Measurements from ENCODE around the gene ETFB.
A peak's percentile ranks its signal among the peaks of the same experiment; 100 is the strongest.

The ETFB gene

DNA sequence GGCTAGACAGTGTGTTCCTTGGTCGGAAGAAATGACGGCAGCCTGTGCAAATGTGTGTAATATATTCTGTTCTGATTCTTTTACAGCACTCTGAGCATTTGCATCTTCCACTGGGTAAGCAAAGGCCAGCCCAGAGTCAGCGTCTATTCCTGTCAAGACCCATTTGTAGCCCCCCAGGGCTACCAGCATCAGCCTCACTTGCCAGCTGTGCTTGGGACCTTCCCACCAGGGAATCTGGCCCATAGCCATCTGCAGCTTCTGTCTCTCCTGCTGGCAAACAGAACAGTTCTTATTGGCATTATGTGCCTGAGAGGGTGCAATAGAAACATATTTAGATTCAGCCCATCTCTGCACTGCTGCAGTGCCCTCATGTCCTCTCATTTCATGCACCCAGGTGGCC is 60.7 kb downstream of the ETFB start:
- Histone ChIP-seq H3K4me3 (ENCODE audit: low read length) (no peak overlapping the region), H3K9me3 (ENCODE audit: insufficient read depth, low read depth, low read length) (0 out of 2 replicates have a peak, but pooled peaks cover 7% of the 10 kb centered on the region), H3K27ac (ENCODE audit: low read depth, low read length) (no peak overlapping the region), H3K36me3 (ENCODE audit: insufficient read depth, low read length) (no peaks in the 10 kb centered on the region), H3K9ac (ENCODE audit: low read depth, low read length) (no peak overlapping the region), H3K4me1 (ENCODE audit: insufficient read depth, low read length) (0 out of 2 replicates have a peak, but pooled peaks cover 3% of the 10 kb centered on the region), H3K27me3 (ENCODE audit: insufficient read depth, low read length) (no peaks in the 10 kb centered on the region)
- 88% methylated on average over 3 of the region's 3 CpGs for WGBS

- no peak overlapping the region for H3K27ac ChIP-seq (ENCODE audit: low read depth, low read length)
- 92% methylated on average over 7 of the region's 7 CpGs for WGBS
- H3K36me3 ChIP-seq (ENCODE audit: insufficient read depth, low read length): no peaks in the 10 kb centered on the region
- no peaks in the 10 kb centered on the region for H3K4me1 ChIP-seq (ENCODE audit: insufficient read depth, low read length)
- H3K27me3 ChIP-seq (ENCODE audit: insufficient read depth, low read length): no peaks in the 10 kb centered on the region
- no peak overlapping the region for H3K9ac ChIP-seq (ENCODE audit: low read depth, low read length)
- H3K4me3 ChIP-seq (ENCODE audit: low read length): no peak overlapping the region
- H3K9me3 ChIP-seq (ENCODE audit: insufficient read depth, low read depth, low read length): no peaks in the 10 kb centered on the region
Measured at GRCh38 chr19:51301266-51301665, 64.9 kb downstream of the ETFB start.

DNA sequence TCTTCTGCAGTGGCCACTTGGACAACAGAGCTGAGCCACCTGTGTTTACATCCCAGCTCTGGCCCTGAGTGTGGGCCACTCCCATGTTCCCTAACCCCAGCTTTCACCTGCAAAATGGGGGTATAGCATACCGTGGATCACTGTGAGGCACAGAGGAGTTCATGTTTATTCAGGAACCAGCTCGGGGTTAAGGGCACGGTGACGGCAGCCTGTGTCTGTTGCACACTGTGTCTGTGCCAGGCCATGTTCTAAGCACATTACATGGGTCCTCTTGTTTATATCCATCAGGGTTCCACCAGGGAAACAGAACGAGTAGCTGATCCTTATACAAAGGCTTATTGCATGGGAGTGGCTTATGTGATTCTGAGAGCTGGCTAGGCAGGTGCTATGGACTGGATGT is 68.8 kb downstream of the ETFB start:
- H3K4me3 ChIP-seq (ENCODE audit: low read length): no peak overlapping the region
- no peak overlapping the region for H3K9ac ChIP-seq (ENCODE audit: low read depth, low read length)
- H3K27ac ChIP-seq (ENCODE audit: low read depth, low read length): no peak overlapping the region
- no peaks in the 10 kb centered on the region for H3K36me3 ChIP-seq (ENCODE audit: insufficient read depth, low read length)
- no peaks in the 10 kb centered on the region for H3K27me3 ChIP-seq (ENCODE audit: insufficient read depth, low read length)
- no peaks in the 10 kb centered on the region for H3K9me3 ChIP-seq (ENCODE audit: insufficient read depth, low read depth, low read length)
- H3K4me1 ChIP-seq (ENCODE audit: insufficient read depth, low read length): peaks cover 37% of the 10 kb centered on the region
- 92% methylated on average over 5 of the region's 5 CpGs for WGBS

DNA sequence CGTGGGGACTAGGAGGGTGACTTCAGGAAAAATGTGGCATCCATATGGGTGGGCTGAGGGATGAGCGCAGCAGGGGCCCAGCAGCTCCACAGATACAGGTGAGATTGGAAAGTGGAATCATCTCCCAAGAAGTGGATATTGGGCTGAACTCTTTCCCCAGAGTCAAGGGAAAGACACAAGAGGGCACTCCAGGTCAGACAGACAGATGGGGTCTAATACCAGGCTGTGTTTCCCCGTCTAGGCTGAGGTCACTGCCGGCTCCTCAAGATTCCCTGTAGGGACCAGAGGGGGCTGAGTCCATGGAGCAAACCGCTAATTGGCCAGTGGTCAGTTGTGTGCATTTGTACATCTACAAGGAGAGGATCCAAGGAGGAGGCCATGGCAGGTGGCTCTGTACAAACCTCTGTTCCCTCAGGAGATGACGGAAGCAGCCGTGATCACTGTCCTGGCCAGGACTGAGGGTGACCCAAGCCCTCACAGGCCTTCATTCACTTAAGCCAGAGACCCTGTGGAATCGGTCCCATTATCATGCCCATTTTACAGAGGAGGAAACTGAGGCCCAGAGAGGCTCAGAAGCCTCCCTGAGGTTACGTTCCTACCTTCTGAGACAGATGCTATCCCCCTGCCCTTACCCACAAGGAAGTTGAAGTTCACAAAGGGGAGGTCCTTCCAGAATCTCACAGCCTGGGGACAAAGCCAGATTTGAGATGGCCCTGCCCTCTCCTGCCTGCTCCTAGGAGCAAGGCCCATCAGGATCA is 69.7 kb downstream of the ETFB start:
- H3K9ac ChIP-seq (ENCODE audit: low read depth, low read length): no peak overlapping the region
- 68% methylated on average over 9 of the region's 9 CpGs for WGBS
- H3K9me3 ChIP-seq (ENCODE audit: insufficient read depth, low read depth, low read length): no peaks in the 10 kb centered on the region
- H3K4me1 ChIP-seq (ENCODE audit: insufficient read depth, low read length): peaks cover 40% of the 10 kb centered on the region
- H3K27me3 ChIP-seq (ENCODE audit: insufficient read depth, low read length): no peaks in the 10 kb centered on the region
- no peak overlapping the region for H3K4me3 ChIP-seq (ENCODE audit: low read length)
- no peak overlapping the region for H3K27ac ChIP-seq (ENCODE audit: low read depth, low read length)
- H3K36me3 ChIP-seq (ENCODE audit: insufficient read depth, low read length): no peaks in the 10 kb centered on the region

DNA sequence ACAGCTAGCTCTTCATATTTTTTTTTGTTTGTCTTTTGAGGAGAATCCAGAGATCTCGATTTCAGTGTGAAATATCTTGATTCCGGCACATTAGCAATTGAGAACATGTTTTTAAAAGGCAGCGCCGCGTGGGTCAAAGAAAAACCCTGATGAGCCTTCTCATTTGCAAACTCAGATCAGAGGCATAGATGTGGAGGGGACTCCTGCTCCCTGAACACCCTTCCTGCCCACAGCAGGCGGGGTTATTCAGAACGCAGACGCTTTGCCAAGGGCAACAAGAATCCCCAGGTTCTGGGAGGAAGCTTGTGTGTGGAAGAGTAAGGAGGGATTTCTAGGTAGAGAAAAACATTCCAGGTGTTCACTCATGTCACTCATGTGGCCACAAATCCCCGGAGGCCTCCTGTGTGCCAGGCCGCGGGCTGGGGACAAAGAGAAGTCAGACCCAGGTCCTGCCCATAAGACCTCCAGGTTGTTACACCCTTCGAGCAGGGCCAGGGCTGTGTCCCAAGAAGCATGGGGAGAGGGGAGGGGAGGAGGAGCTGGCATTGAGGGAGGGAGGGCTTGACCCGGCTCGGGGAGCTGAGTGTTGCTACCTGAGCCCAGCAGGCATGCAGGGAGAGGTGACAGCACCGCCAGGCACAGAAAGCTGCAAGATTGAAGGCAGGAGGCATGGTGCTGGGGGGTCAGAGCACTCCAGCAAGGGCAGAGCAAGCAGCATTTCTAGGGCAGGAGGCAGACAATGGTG is 70.6 kb downstream of the ETFB start:
- 30% methylated on average over 15 of the region's 15 CpGs for WGBS
- Histone ChIP-seq H3K9ac (ENCODE audit: low read depth, low read length) (no peak overlapping the region), H3K36me3 (ENCODE audit: insufficient read depth, low read length) (no peaks in the 10 kb centered on the region), H3K9me3 (ENCODE audit: insufficient read depth, low read depth, low read length) (no peaks in the 10 kb centered on the region), H3K4me1 (ENCODE audit: insufficient read depth, low read length) (peaks cover 40% of the 10 kb centered on the region), H3K27ac (ENCODE audit: low read depth, low read length) (peak overlapping the region; percentile 17; the same call in 1 of the 2 replicates), H3K27me3 (ENCODE audit: insufficient read depth, low read length) (no peaks in the 10 kb centered on the region), H3K4me3 (ENCODE audit: low read length) (no peak overlapping the region)
